NOMO-1 (cell line): ENCODE data around the gene HAUS1.
"Not testable (repeated sequence)": the region's sequence is repeated elsewhere in the genome, so short reads cannot be mapped to it uniquely, and the experiment has no call there.

ENCODE experiments used
- DNase-seq, 2 experiments: peaks; one replicate each; lab custom pipeline; 2025; ENCODE audit not compliant: unreplicated experiment in 2 of 2; lab: John Stamatoyannopoulos, UW

Gene HAUS1

GRCh38 chr18:46155641-46156051, 51.5 kb downstream of the HAUS1 start:
- no peak for DNase-seq

GRCh38 chr18:46156124-46156745, 52.0 kb downstream of the HAUS1 start:
- no peak for DNase-seq

- no peak for DNase-seq
These were observed 52.7 kb downstream of the HAUS1 start for GRCh38 chr18:46156843-46157242.

- no peak for DNase-seq
These were observed 54.3 kb downstream of the HAUS1 start for GRCh38 chr18:46158499-46158898.

GRCh38 chr18:46160050-46160798, 56.0 kb downstream of the HAUS1 start:
- no peak for DNase-seq

- not testable (repeated sequence) for DNase-seq
These were observed 56.7 kb downstream of the HAUS1 start for GRCh38 chr18:46160840-46161239.

- no peak for DNase-seq
These were observed 57.7 kb downstream of the HAUS1 start for GRCh38 chr18:46161703-46162396.

GRCh38 chr18:46163091-46163490, 58.9 kb downstream of the HAUS1 start:
- DNase-seq, result no peak

GRCh38 chr18:46163941-46164499, 59.8 kb downstream of the HAUS1 start:
- DNase-seq, result no peak

- DNase-seq, result not testable (repeated sequence)
These were observed 60.3 kb downstream of the HAUS1 start for GRCh38 chr18:46164502-46164901.

GRCh38 chr18:46164920-46165319, 60.7 kb downstream of the HAUS1 start:
- no peak for DNase-seq

GRCh38 chr18:46166261-46166970, 62.2 kb downstream of the HAUS1 start:
- no peak for DNase-seq

- DNase-seq, result peak; percentile 42 to 86
These were observed 63.8 kb downstream of the HAUS1 start for GRCh38 chr18:46167971-46168370.

GRCh38 chr18:46169464-46169941, 65.3 kb downstream of the HAUS1 start:
- DNase-seq, result no peak

- no peak for DNase-seq
These were observed 67.1 kb downstream of the HAUS1 start for GRCh38 chr18:46171331-46171730.

GRCh38 chr18:46173393-46174341, 69.5 kb downstream of the HAUS1 start:
- peak; percentile 93 to 95 for DNase-seq

- DNase-seq, result peak; percentile 15 to 42
These were observed 70.3 kb downstream of the HAUS1 start for GRCh38 chr18:46174342-46175041.

GRCh38 chr18:46176001-46176400, 71.8 kb downstream of the HAUS1 start:
- DNase-seq, result no peak
